K562 (cell line): ENCODE measurements around the gene FOSL1. TPM values are rescaled to one million over a fixed set of nuclear protein-coding genes. Genes with fewer than 3 reads are reported as not detected.

Experiments
- BCOR ChIP-seq: fragments of 450-650 bp; IDR thresholded peaks from 2 replicates; pipeline ENCODE4 v1.6.1; 2016
- CBFA2T2 ChIP-seq: fragments of 450-650 bp; conservative IDR thresholded peaks from 2 replicates; pipeline ENCODE4 v1.6.1; 2017; ENCODE audit warnings: mild to moderate bottlenecking
- CEBPZ ChIP-seq: fragments of 150-350 bp; IDR thresholded peaks from 2 replicates; pipeline ENCODE4 v1.6.1; 2014; ENCODE audit warnings: low read depth, mild to moderate bottlenecking, low read length, borderline replicate concordance
- CLOCK ChIP-seq: fragments of 250-450 bp; sonication (Bioruptor Pico); IDR thresholded peaks from 2 replicates; pipeline ENCODE4 v1.4.0; 2020; ENCODE audit warnings: mild to moderate bottlenecking, moderate library complexity, borderline replicate concordance
- DIDO1 ChIP-seq: fragments of 450-650 bp; IDR thresholded peaks from 2 replicates; pipeline ENCODE4 v1.6.1; 2016; ENCODE audit warnings: low read depth, missing biosample characterization, missing genetic modification characterization
- GABPB2 ChIP-seq: fragments of 250-450 bp; sonication (Bioruptor Pico); conservative IDR thresholded peaks from 2 replicates; pipeline ENCODE4 v1.5.1; 2021; ENCODE audit warnings: mild to moderate bottlenecking
- HNRNPLL ChIP-seq: fragments of 200-400 bp; formaldehyde crosslinking; IDR thresholded peaks from 2 replicates; pipeline ENCODE4 v1.6.1; 2017; ENCODE audit warnings: low read length, low read depth, mild to moderate bottlenecking; ENCODE audit not compliant: poor library complexity, severe bottlenecking
- KDM4B ChIP-seq, 2 experiments: fragments of 450-650 bp in 1 of 2; sonication (generic) in 1 of 2; IDR thresholded peaks; 2 replicates each; pipeline ENCODE4 v1.6.1; 2016 to 2017; ENCODE audit warnings: borderline replicate concordance in 2 of 2, antibody characterized with exemption in 1 of 2, low read depth in 1 of 2, mild to moderate bottlenecking in 1 of 2
- MCM2 ChIP-seq: fragments of 450-650 bp; IDR thresholded peaks from 2 replicates; pipeline ENCODE4 v1.6.1; 2017; ENCODE audit warnings: low read depth, mild to moderate bottlenecking
- NONO ChIP-seq, 2 experiments: fragments of 200-400 bp in 1 of 2; fragments of 450-650 bp in 1 of 2; formaldehyde crosslinking in 1 of 2; IDR thresholded peaks; 2 replicates each; pipeline ENCODE4 v1.6.1; 2017; ENCODE audit warnings: low read depth in 2 of 2, mild to moderate bottlenecking in 2 of 2, moderate library complexity in 2 of 2, low read length in 1 of 2
- RNF219 ChIP-seq: fragments of 250-450 bp; sonication (Bioruptor Pico); IDR thresholded peaks from 2 replicates; pipeline ENCODE4 v1.5.0; 2022; ENCODE audit warnings: mild to moderate bottlenecking
- TBP ChIP-seq: optimal IDR thresholded peaks from 2 replicates; pipeline ENCODE3; 2011; ENCODE audit warnings: low read depth, low read length, improper control_type of control experiment
- THAP12 ChIP-seq: fragments of 250-450 bp; sonication (Bioruptor Pico); IDR thresholded peaks from 2 replicates; pipeline ENCODE4 v1.9.0; 2021; ENCODE audit warnings: mild to moderate bottlenecking, inconsistent platforms
- ZKSCAN8 ChIP-seq: fragments of 200-800 bp; sonication (Bioruptor generic); IDR thresholded peaks from 2 replicates; pipeline ENCODE4 v1.6.1; 2016; ENCODE audit warnings: missing genetic modification characterization, missing compliant biosample characterization
- ZNF239 ChIP-seq: fragments of 250-450 bp; sonication (Bioruptor Pico); IDR thresholded peaks from 2 replicates; pipeline ENCODE4 v1.4.0; 2020; ENCODE audit warnings: mild to moderate bottlenecking
- ZNF551 ChIP-seq: fragments of 250-450 bp; sonication (Bioruptor Pico); IDR thresholded peaks from 2 replicates; pipeline ENCODE4 v1.5.0; 2021; ENCODE audit warnings: mild to moderate bottlenecking, moderate library complexity
- polyA plus RNA-seq, 8 experiments: library from polyadenylated mRNA; depleted of rRNA in 4 of 8; stranded (reverse) in 5 of 8; unstranded in 3 of 8; fragments of >200 nt; fragmentation: Nextera tagmentation in 2 of 8; fragmentation: Illumina TruSeq in 1 of 8; extraction: Ambion mirVana in 2 of 8; extraction: Trizol in 1 of 8; gene quantifications; 2 replicates each; pipeline versions ENCODE4 v1.2.1 to v1.2.3, GENCODE V29; 2011 to 2014; ENCODE audit warnings: inconsistent platforms in 1 of 8, missing spikeins in 1 of 8
- total RNA-seq, 7 experiments: library from RNA; depleted of rRNA in 6 of 7; stranded (reverse); fragments of >200 nt in 6 of 7; fragmentation: Illumina TruSeq in 2 of 7; extraction: Trizol in 2 of 7; gene quantifications; 2 replicates each; pipeline versions ENCODE4 v1.2.1 to v1.2.3, GENCODE V29; 2011 to 2021; ENCODE audit warnings: low replicate concordance in 1 of 7

Gene FOSL1
- total and polyA plus RNA-seq, 9 of the 15 experiments (the other 6 are each of a cell fraction or from before 2014, with no cell fraction given): 3.5 to 39.6 (median 10.0) TPM

- TF ChIP-seq CEBPZ (no peak), MCM2 (no peak), BCOR (peak; percentile 57; the same call in 1 of the 2 replicates), CBFA2T2 (no peak), THAP12 (CRISPR knock-in tag) (no peak), GABPB2 (CRISPR knock-in tag) (no peak), CLOCK (CRISPR knock-in tag) (peak; percentile 36; the same call in 1 of the 2 replicates), RNF219 (CRISPR knock-in tag) (no peak), TBP (no peak), HNRNPLL (peak; percentile 51), ZKSCAN8 (CRISPR knock-in tag) (no peak), DIDO1 (tag) (no peak), ZNF239 (no peak), ZNF551 (CRISPR knock-in tag) (no peak), KDM4B (IDR thresholded peaks at IDR 0.05; ENCODE audit: borderline replicate concordance in 2 of 2, low read depth in 1 of 2) (no peak; a peak in 1 of 4 replicates), NONO (IDR thresholded peaks at IDR 0.05; ENCODE audit: low read depth in 2 of 2, low read length in 1 of 2) (peak in 1 of 2 experiments; percentile 70; a peak in 3 of 4 replicates)
These were observed 648 bp downstream of the FOSL1 start (continued) for GRCh38 chr11:65899356-65900124.
